OCI-LY1 (cell line): Measurements from ENCODE around the gene AGPAT2.
A peak's percentile ranks its signal among the peaks of the same experiment; 100 is the strongest.

Experiments used
- H2AFZ ChIP-seq: fragments of 200-600 bp; sonication (generic), shearing (Covaris generic); 2 replicates; pipeline ENCODE4 v1.6.0; 2014; ENCODE audit warnings: antibody characterized with exemption, mild to moderate bottlenecking, low read length
- H3F3A ChIP-seq: fragments of 200-600 bp; sonication (generic), shearing (Covaris generic); 2 replicates; pipeline ENCODE4 v1.6.0; 2014; ENCODE audit warnings: mild to moderate bottlenecking, antibody characterized with exemption, low read length, moderate library complexity; ENCODE audit not compliant: insufficient read depth
- H3K27ac ChIP-seq: fragments of 200-600 bp; sonication (generic); 2 replicates; pipeline ENCODE4 v1.5.1; 2014; ENCODE audit warnings: low read length, mixed run types, mild to moderate bottlenecking, low read depth; ENCODE audit not compliant: poor library complexity, severe bottlenecking
- H3K27me3 ChIP-seq: fragments of 200-600 bp; sonication (generic); 2 replicates; pipeline ENCODE4 v1.6.0; 2014; ENCODE audit warnings: antibody characterized with exemption, mild to moderate bottlenecking, low read length, moderate library complexity; ENCODE audit not compliant: insufficient read depth
- H3K36me3 ChIP-seq: fragments of 200-600 bp; sonication (generic); 2 replicates; pipeline ENCODE4 v1.6.1; 2014; ENCODE audit warnings: mild to moderate bottlenecking, antibody characterized with exemption, low read length, moderate library complexity, mixed read lengths; ENCODE audit not compliant: insufficient read depth
- H3K4me1 ChIP-seq: fragments of 200-600 bp; sonication (generic); 2 replicates; pipeline ENCODE4 v1.5.1; 2014; ENCODE audit warnings: mild to moderate bottlenecking, low read length, moderate library complexity; ENCODE audit not compliant: insufficient read depth, severe bottlenecking
- H3K4me2 ChIP-seq: fragments of 200-600 bp; sonication (generic), shearing (Covaris generic); 2 replicates; pipeline ENCODE4 v1.6.1; 2014; ENCODE audit warnings: low read length
- H3K4me3 ChIP-seq: fragments of 200-600 bp; sonication (generic); 2 replicates; pipeline ENCODE4 v1.5.1; 2014; ENCODE audit warnings: low read length, low read depth, mild to moderate bottlenecking, mixed read lengths; ENCODE audit not compliant: poor library complexity, severe bottlenecking
- H3K79me2 ChIP-seq: fragments of 200-600 bp; shearing (Covaris generic); 2 replicates; pipeline ENCODE4 v1.6.1; 2016; ENCODE audit warnings: mixed run types, low read length, mixed read lengths; ENCODE audit not compliant: insufficient read depth
- H3K9ac ChIP-seq: fragments of 200-600 bp; sonication (generic), shearing (Covaris generic); 2 replicates; pipeline ENCODE4 v1.6.1; 2014; ENCODE audit warnings: mild to moderate bottlenecking, low read length, mixed read lengths
- H3K9me2 ChIP-seq: fragments of 200-600 bp; sonication (generic), shearing (Covaris generic); 2 replicates; pipeline ENCODE4 v1.6.1; 2014; ENCODE audit warnings: low read depth, mild to moderate bottlenecking, low read length, mixed read lengths
- H3K9me3 ChIP-seq: fragments of 200-600 bp; shearing (Covaris generic); 2 replicates; pipeline ENCODE4 v1.6.1; 2014; ENCODE audit warnings: low read length, mixed read lengths
- H4K20me1 ChIP-seq: fragments of 200-600 bp; sonication (generic), shearing (Covaris generic); 2 replicates; pipeline ENCODE4 v1.6.0; 2016; ENCODE audit warnings: mild to moderate bottlenecking, low read length; ENCODE audit not compliant: insufficient read depth
- CTCF ChIP-seq: fragments of 200-600 bp; sonication (generic), shearing (Covaris generic); IDR thresholded peaks from 2 replicates; pipeline ENCODE4 v1.5.1; 2017; ENCODE audit warnings: mild to moderate bottlenecking, antibody characterized with exemption, low read length, moderate library complexity, mixed read lengths
- EZH2 ChIP-seq: fragments of 200-600 bp; sonication (generic), shearing (Covaris generic); IDR thresholded peaks from 2 replicates; pipeline ENCODE4 v1.8.0; 2017; ENCODE audit warnings: borderline replicate concordance, mixed run types, mild to moderate bottlenecking, antibody characterized with exemption, low read length, moderate library complexity, mixed read lengths

The AGPAT2 gene

DNA sequence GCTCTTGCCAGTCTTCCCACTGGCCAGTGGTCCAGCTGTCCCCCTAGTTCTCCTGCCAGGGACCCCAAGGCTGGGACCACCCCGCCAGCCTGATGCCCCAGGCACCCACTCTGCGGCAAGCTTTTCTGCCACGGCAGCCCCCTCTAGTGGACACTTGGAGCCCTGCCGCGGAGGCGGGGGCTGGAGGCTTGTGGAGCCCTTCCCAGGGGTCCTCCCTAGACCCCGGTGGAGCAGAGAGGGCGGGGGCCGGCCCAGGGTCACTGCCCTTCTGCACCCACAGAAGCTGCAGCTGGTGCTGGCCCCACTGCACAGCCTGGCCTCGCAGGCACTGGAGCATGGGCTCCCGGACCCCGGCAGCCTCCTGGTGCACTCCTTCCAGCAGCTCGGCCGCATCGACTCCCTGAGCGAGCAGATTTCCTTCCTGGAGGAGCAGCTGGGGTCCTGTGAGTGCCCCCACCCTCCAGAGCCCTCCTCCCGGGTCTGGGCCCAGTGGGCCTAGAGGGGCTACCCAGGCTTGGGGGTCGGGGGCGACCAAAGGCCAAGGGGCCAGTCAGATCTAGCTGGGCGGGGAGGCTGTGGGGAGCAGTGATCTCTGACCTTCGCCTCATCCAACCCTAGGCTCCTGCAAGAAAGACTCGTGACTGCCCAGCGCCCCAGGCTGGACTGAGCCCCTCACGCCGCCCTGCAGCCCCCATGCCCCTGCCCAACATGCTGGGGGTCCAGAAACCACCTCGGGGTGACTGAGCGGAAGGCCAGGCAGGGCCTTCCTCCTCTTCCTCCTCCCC, 15.4 kb downstream of the AGPAT2 start:
- Histone ChIP-seq H3K79me2 (no peaks in the 10 kb centered on the region), H3K27ac (no peak overlapping the region), H3K36me3 (no peaks in the 10 kb centered on the region), H3K4me1 (no peaks in the 10 kb centered on the region), H3K27me3 (peaks cover 12% of the 10 kb centered on the region; the same call in 1 of the 2 replicates), H3K9me3 (no peaks in the 10 kb centered on the region), H2AFZ (no peak overlapping the region), H4K20me1 (no peaks in the 10 kb centered on the region), H3K4me2 (no peak overlapping the region), H3K4me3 (no peak overlapping the region), H3K9me2 (no peaks in the 10 kb centered on the region), H3K9ac (no peak overlapping the region), H3F3A (no peaks in the 10 kb centered on the region)
- TF ChIP-seq EZH2 (no peak), CTCF (peak; percentile 92)

GRCh38 chr9:136671254-136671614, 16.0 kb downstream of the AGPAT2 start:
- no peaks in the 10 kb centered on the region for H3K9me3 ChIP-seq
- no peak overlapping the region for H3K4me2 ChIP-seq
- H3K9me2 ChIP-seq, result no peaks in the 10 kb centered on the region
- no peak overlapping the region for H3K27ac ChIP-seq
- no peaks in the 10 kb centered on the region for H3K79me2 ChIP-seq
- TF ChIP-seq EZH2, result no peak
- TF ChIP-seq CTCF, result no peak
- H3K4me1 ChIP-seq, result no peaks in the 10 kb centered on the region
- no peaks in the 10 kb centered on the region for H3F3A ChIP-seq
- no peak overlapping the region for H2AFZ ChIP-seq
- no peak overlapping the region for H3K4me3 ChIP-seq
- no peaks in the 10 kb centered on the region for H3K36me3 ChIP-seq
- H3K27me3 ChIP-seq, result peaks cover 18% of the 10 kb centered on the region; the same call in 1 of the 2 replicates
- H4K20me1 ChIP-seq, result no peaks in the 10 kb centered on the region
- H3K9ac ChIP-seq, result no peak overlapping the region

GRCh38 chr9:136670576-136671253, 16.5 kb downstream of the AGPAT2 start:
- no peaks in the 10 kb centered on the region for H3K9me2 ChIP-seq
- H3K27me3 ChIP-seq, result peaks cover 18% of the 10 kb centered on the region; the same call in 1 of the 2 replicates
- H3K9me3 ChIP-seq, result no peaks in the 10 kb centered on the region
- TF ChIP-seq CTCF, result no peak
- TF ChIP-seq EZH2, result no peak
- no peaks in the 10 kb centered on the region for H3K4me1 ChIP-seq
- no peaks in the 10 kb centered on the region for H3K36me3 ChIP-seq
- no peak overlapping the region for H3K27ac ChIP-seq
- H3K4me2 ChIP-seq, result no peak overlapping the region
- no peak overlapping the region for H3K9ac ChIP-seq
- H3K79me2 ChIP-seq, result no peaks in the 10 kb centered on the region
- H3F3A ChIP-seq, result no peaks in the 10 kb centered on the region
- H2AFZ ChIP-seq, result no peak overlapping the region
- no peaks in the 10 kb centered on the region for H4K20me1 ChIP-seq
- H3K4me3 ChIP-seq, result no peak overlapping the region
